SU-DHL-6 (cell line): Measurements from ENCODE around the gene MYB.
A peak's percentile ranks its signal among the peaks of the same experiment; 100 is the strongest.
"Not testable (repeated sequence)": the region's sequence is repeated elsewhere in the genome, so short reads cannot be mapped to it uniquely, and the experiment has no call there.

Experiments
- H2AFZ ChIP-seq: fragments of 200-600 bp; sonication (generic); 2 replicates; pipeline ENCODE4 v1.6.1; 2014; ENCODE audit warnings: low read depth, mild to moderate bottlenecking, moderate library complexity, mixed read lengths, antibody characterized with exemption, low read length; ENCODE audit not compliant: severe bottlenecking
- H3F3A ChIP-seq: fragments of 200-600 bp; shearing (Covaris generic); 2 replicates; pipeline ENCODE4 v1.6.0; 2016; ENCODE audit warnings: antibody characterized with exemption, mild to moderate bottlenecking; ENCODE audit not compliant: insufficient read depth
- H3K27ac ChIP-seq: fragments of 200-600 bp; sonication (generic); 2 replicates; pipeline ENCODE4 v1.5.1; 2016; ENCODE audit warnings: low read depth, mild to moderate bottlenecking, low read length, moderate library complexity, mixed read lengths
- H3K27me3 ChIP-seq: fragments of 200-600 bp; sonication (generic), shearing (Covaris generic); 2 replicates; pipeline ENCODE4 v1.6.0; 2014; ENCODE audit warnings: mild to moderate bottlenecking, low read length
- H3K36me3 ChIP-seq: fragments of 200-600 bp; sonication (generic); 2 replicates; pipeline ENCODE4 v1.6.1; 2014; ENCODE audit warnings: mild to moderate bottlenecking, low read length, mixed read lengths
- H3K4me2 ChIP-seq: fragments of 300-600, 200-600 bp; shearing (Covaris generic), sonication (generic); 2 replicates; pipeline ENCODE4 v1.6.0; 2014; ENCODE audit warnings: low read length, low read depth, mild to moderate bottlenecking; ENCODE audit not compliant: poor library complexity, severe bottlenecking
- H3K4me3 ChIP-seq: fragments of 200-600 bp; sonication (generic); 2 replicates; pipeline ENCODE4 v1.5.1; 2014; ENCODE audit warnings: antibody characterized with exemption, low read length, mild to moderate bottlenecking, mixed read lengths; ENCODE audit not compliant: insufficient read depth, poor library complexity, severe bottlenecking
- H3K79me2 ChIP-seq: fragments of 200-600 bp; sonication (generic); 2 replicates; pipeline ENCODE4 v1.6.1; 2014; ENCODE audit warnings: mild to moderate bottlenecking, low read length, moderate library complexity; ENCODE audit not compliant: insufficient read depth
- H3K9ac ChIP-seq: fragments of 200-600 bp; sonication (generic); 2 replicates; pipeline ENCODE4 v1.7.0; 2014; ENCODE audit warnings: mild to moderate bottlenecking, low read length
- H3K9me2 ChIP-seq: fragments of 200-600 bp; sonication (generic); replicated peaks from 2 replicates; pipeline ENCODE4 v1.6.1; 2014; ENCODE audit warnings: low read length; ENCODE audit not compliant: insufficient read depth
- H3K9me3 ChIP-seq: fragments of 200-600 bp; sonication (generic); 2 replicates; pipeline ENCODE4 v1.6.1; 2014; ENCODE audit warnings: low read length, mixed read lengths; ENCODE audit not compliant: insufficient read depth
- H4K20me1 ChIP-seq: fragments of 200-600 bp; sonication (generic); 2 replicates; pipeline ENCODE4 v1.6.1; 2014; ENCODE audit warnings: low read depth, mild to moderate bottlenecking, antibody characterized with exemption, low read length, moderate library complexity, mixed read lengths
- EZH2phosphoT487 ChIP-seq: fragments of 200-600 bp; sonication (generic), shearing (Covaris generic); conservative IDR thresholded peaks from 2 replicates; pipeline ENCODE4 v1.6.1; 2018; ENCODE audit warnings: mild to moderate bottlenecking, antibody characterized with exemption, low read length, moderate library complexity, mixed read lengths
- TF ChIP-seq, protein P1 (sequence below): fragments of 200-600 bp; sonication (generic); IDR thresholded peaks from one replicate; pipeline ENCODE4 v1.5.1; 2017; ENCODE audit warnings: antibody characterized with exemption, mild to moderate bottlenecking, low read length, moderate library complexity; ENCODE audit not compliant: insufficient read depth, poor library complexity, severe bottlenecking

The MYB gene

GRCh38 chr6:135162678-135163439 is 18.2 kb upstream of the MYB start:
- no peaks in the 10 kb centered on the region for H3K27me3 ChIP-seq
- no peaks in the 10 kb centered on the region for H3K36me3 ChIP-seq
- no peak for TF ChIP-seq EZH2phosphoT487
- TF ChIP-seq, protein P1, sequence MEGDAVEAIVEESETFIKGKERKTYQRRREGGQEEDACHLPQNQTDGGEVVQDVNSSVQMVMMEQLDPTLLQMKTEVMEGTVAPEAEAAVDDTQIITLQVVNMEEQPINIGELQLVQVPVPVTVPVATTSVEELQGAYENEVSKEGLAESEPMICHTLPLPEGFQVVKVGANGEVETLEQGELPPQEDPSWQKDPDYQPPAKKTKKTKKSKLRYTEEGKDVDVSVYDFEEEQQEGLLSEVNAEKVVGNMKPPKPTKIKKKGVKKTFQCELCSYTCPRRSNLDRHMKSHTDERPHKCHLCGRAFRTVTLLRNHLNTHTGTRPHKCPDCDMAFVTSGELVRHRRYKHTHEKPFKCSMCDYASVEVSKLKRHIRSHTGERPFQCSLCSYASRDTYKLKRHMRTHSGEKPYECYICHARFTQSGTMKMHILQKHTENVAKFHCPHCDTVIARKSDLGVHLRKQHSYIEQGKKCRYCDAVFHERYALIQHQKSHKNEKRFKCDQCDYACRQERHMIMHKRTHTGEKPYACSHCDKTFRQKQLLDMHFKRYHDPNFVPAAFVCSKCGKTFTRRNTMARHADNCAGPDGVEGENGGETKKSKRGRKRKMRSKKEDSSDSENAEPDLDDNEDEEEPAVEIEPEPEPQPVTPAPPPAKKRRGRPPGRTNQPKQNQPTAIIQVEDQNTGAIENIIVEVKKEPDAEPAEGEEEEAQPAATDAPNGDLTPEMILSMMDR: peak; percentile 74
- H3K9ac ChIP-seq: no peak overlapping the region
- no peaks in the 10 kb centered on the region for H3K79me2 ChIP-seq
- H3K27ac ChIP-seq: no peak overlapping the region
- H3K9me3 ChIP-seq: no peaks in the 10 kb centered on the region
- H3K4me3 ChIP-seq: no peak overlapping the region
- H2AFZ ChIP-seq: peak overlapping the region; percentile 59
- no peaks in the 10 kb centered on the region for H3F3A ChIP-seq
- H3K4me2 ChIP-seq: no peak overlapping the region
- no peaks in the 10 kb centered on the region for H4K20me1 ChIP-seq
- H3K9me2 ChIP-seq: no peaks in the 10 kb centered on the region

- no peak overlapping the region for H3K27ac ChIP-seq
- H3K4me2 ChIP-seq: no peak overlapping the region
- H3K9ac ChIP-seq: no peak overlapping the region
- no peaks in the 10 kb centered on the region for H3K79me2 ChIP-seq
- H4K20me1 ChIP-seq: no peaks in the 10 kb centered on the region
- no peaks in the 10 kb centered on the region for H3K36me3 ChIP-seq
- H3K9me2 ChIP-seq: no peaks in the 10 kb centered on the region
- H3K4me3 ChIP-seq: no peak overlapping the region
- H2AFZ ChIP-seq: peak overlapping the region; percentile 59
- H3K27me3 ChIP-seq: no peaks in the 10 kb centered on the region
- no peaks in the 10 kb centered on the region for H3K9me3 ChIP-seq
- TF ChIP-seq, protein P1: no peak
- TF ChIP-seq EZH2phosphoT487: no peak
- H3F3A ChIP-seq: no peaks in the 10 kb centered on the region
Measured at GRCh38 chr6:135163440-135163738, 17.7 kb upstream of the MYB start.

- H3K4me2 ChIP-seq, H4K20me1 ChIP-seq, H3K9me2 ChIP-seq, H3K27ac ChIP-seq, H3K27me3 ChIP-seq, H3K79me2 ChIP-seq, H3F3A ChIP-seq, H3K9ac ChIP-seq, H2AFZ ChIP-seq, H3K4me3 ChIP-seq, H3K36me3 ChIP-seq, H3K9me3 ChIP-seq: not testable (repeated sequence)
Measured at GRCh38 chr6:135164387-135164786, 16.7 kb upstream of the MYB start.

DNA sequence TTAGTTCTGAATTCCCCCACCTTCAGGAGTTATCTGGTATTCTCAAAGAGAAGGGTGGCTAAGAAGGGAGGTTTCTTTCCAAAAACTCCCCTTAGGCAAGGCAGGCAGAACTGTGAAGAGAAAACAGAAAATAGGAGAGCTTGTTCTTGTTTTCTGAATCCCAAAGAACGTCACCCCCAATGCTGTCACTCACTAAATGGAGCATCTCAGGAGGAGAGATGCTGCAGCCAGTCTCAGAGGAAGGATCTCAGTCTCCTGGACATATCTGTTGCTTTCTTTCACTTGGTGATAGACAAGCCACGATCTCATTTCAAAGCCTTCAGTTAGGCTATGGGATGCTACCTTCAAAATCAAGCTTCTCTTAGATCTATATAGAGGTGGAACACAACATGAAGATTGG is 16.1 kb upstream of the MYB start:
- no peaks in the 10 kb centered on the region for H3K79me2 ChIP-seq
- H3F3A ChIP-seq: no peaks in the 10 kb centered on the region
- H4K20me1 ChIP-seq: no peaks in the 10 kb centered on the region
- no peak overlapping the region for H3K4me2 ChIP-seq
- H3K9me3 ChIP-seq: no peaks in the 10 kb centered on the region
- H3K9me2 ChIP-seq: no peaks in the 10 kb centered on the region
- no peak overlapping the region for H3K9ac ChIP-seq
- H3K27me3 ChIP-seq: no peaks in the 10 kb centered on the region
- H2AFZ ChIP-seq: no peak overlapping the region
- no peak overlapping the region for H3K27ac ChIP-seq
- TF ChIP-seq, protein P1: no peak
- TF ChIP-seq EZH2phosphoT487: no peak
- H3K4me3 ChIP-seq: no peak overlapping the region
- no peaks in the 10 kb centered on the region for H3K36me3 ChIP-seq
